Left ventricle myocardium superior (tissue), 1 donor: Measurements from ENCODE around the gene CREB3L1. TPM values are rescaled to one million over a fixed set of nuclear protein-coding genes. Genes with fewer than 3 reads are reported as not detected.
"Not testable (repeated sequence)": the region's sequence is repeated elsewhere in the genome, so short reads cannot be mapped to it uniquely, and the experiment has no call there.

ENCODE experiments used
- ATAC-seq: fragments of 200-7000 bp; cut with Tn5 transposase; one replicate; pipeline ENCODE4 v1.9.1; 2020; ENCODE audit warnings: mild to moderate bottlenecking, moderate library complexity
- DNase-seq: peaks from one replicate; pipeline ENCODE4 v3.0.0-alpha.2; 2020
- intact Hi-C: fragments of 100-400 bp; cut with micrococcal nuclease; formaldehyde crosslinking; loops from one replicate; pipeline ENCODE4 v1.11.0; 2022
- total RNA-seq: library from RNA; stranded (reverse); fragmentation: NEBNext Ultra II Directional; extraction: Animal tissue kit (Norgen Biotek cat#: 25700); gene quantifications from one replicate; pipeline ENCODE4 v1.2.1, GENCODE V29; 2021
- donor health status: DM: no; HTN: yes; CAD: no; lungs with severe emphysema.

CREB3L1 gene
- total RNA-seq, 1 donor from 2014 or later: 56.0 TPM

DNA sequence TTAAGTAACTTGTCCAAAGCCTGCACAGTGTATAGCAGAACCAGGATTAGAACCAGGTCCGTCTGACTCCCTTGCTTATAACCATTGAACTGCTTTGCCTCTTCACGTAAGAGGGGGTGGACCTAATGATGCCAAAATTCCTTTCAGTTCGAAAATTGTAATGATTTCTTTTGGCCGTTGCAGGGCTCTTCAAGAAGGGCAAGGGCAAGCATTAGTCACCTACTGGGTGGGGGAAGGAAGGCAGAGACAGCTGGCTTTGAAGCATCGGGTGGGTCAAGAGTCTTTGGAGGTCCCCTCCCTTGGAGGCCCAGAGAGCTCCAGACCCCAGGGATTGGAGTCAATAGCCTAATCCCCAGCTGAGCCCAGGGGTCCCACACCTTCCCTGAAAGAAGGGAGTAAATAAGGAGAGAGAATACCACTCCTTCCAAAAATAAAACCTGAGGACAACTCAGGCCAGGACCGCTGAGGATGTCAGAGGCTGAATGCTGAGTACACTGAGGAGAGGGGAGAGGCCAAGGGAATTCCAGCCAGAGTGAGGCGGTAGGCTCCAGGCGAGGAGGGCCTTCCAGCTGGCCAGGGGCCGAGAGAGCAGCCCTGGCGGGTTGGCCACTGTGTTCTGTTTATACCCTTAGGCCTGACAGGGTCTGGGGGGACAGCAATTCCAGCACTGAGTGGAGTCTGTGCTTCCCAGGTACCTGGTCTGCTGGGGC is 14.1 kb downstream of the CREB3L1 start:
- ATAC-seq (peak; percentile 45), DNase-seq (peak; percentile 69)
- intact Hi-C loops: no loop called here

DNA sequence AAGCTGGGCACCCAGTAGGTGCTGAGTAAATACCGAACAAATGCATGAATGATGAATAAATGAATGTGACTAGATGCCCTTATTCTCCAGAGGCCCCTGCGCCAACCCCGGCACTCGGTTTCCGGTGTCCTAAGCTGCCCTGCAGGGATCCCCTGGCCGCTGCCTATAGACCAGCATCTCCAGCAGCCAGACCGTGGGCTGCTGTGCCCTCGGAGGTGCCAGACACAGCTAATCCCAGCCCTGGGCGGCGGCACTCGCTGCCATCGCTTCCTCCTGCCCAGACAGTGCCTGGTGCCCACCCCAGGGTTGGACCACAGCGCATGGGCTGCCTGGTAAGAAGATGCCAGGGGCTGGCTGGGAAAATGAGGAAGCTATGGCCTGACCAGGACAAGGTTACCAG is 15.6 kb downstream of the CREB3L1 start:
- intact Hi-C loops: no loop called here
- no peak for ATAC-seq
- DNase-seq: no peak

DNA sequence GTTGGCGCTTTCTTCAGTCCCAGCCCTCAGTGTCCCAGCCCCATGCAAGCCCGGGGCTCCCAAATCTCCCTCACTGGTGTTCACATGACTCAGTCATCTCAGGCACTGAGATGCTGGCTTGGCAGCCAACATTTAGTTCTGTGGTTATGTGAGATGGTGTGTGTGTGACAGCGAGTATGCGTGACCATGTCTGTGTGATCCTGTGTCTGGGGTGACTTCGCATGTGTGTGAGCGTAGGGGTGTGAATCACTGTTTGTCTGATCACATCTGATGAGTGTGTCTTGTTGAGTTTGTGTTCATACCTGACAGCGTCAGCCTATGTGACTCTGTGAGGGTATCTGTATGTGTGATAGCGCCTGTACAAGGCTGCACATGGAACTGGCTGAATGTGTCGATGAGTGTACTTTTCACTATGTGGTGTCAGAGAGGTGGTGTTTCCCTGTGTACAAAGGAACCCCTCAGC is 16.2 kb downstream of the CREB3L1 start:
- no peak for DNase-seq

DNA sequence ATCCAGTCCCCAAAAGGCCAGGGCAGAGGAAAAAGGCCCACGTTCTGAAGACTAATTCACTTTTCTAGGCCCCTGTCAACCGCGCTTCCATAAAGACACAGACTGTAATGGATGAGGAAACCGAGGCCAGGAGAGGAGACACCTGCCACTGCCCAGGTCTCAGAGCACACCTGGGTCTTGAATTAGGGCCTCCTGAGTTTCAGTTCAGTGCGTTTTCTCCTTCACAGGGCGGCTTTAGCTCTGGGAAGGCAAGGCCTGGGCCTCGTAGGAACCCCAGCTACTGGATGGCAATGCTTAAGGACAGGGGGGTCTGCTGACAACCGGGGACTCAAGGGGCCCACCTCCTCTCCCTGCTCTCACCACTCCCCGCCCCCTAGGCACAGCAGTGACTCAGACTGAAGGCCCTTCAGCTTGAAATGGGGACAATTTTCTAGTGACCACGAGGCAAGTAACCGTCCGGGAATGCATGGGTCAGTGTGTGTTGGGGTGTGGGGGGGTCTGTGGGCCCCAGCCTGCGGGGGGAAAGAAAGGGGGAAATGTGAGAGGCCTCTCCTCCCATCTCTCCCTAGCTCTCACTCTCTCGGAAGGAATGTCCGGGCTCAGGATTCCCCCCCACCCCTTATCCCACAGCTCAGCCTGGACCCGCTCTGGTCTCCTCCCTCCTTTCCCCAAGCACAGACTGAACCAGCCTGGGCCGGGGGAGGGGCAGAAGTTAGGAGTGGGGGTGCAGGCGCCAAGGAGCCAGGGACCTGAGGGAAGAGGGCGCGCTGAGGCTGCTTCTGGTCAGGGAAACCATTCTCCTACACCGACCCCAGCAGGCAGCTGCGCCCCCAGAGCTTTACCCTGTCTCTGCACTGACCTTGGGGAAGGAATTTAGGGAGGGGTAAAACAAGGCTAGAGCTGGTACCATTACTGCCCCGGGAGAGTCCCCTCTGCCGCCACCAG is 17.2 kb downstream of the CREB3L1 start:
- ATAC-seq: peak; percentile 7
- intact Hi-C loops: no loop called here
- no peak for DNase-seq

More for the DNA sequence above, 16.2 kb downstream of the CREB3L1 start:
- no peak for ATAC-seq
- intact Hi-C loops: no loop called here

DNA sequence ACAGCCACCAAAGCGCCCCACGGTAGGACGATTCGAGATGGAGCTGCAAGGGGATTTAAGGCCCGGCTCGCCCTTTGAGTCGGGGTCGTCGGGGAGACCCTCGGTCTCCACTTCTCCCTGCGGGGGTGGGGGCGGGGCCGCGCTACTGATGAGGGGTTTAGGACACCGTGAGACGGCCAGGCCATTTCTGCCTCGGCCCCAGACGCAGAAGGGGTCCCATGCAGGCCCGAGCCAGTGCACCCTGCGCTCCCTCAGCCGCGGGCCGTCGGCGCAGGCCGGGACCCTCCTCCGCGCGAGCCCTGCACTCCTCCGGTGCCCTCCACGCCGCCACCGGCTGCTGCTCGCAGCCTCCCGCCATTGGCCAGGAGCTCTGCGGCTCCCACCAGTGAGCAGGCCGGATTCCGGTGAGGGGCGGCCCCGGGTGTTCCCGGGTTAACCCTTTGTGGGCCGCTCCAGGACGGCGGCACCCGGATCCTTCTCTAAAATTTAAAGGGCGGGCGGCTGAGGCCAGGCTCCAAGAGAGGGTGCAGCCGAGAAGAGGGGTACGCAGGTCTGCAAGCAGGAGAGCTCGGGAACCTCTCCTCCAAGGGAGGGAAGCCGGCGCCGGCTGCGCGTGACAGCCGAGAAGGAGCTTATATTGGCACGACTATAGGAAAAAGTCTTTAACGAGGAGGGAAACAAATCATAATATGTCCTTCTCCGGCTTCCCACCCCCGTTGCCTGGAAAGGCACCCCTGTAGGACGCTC is 18.0 kb downstream of the CREB3L1 start:
- peak; percentile 88 for DNase-seq
- peak; percentile 91 for ATAC-seq
- intact Hi-C loops: no loop called here

DNA sequence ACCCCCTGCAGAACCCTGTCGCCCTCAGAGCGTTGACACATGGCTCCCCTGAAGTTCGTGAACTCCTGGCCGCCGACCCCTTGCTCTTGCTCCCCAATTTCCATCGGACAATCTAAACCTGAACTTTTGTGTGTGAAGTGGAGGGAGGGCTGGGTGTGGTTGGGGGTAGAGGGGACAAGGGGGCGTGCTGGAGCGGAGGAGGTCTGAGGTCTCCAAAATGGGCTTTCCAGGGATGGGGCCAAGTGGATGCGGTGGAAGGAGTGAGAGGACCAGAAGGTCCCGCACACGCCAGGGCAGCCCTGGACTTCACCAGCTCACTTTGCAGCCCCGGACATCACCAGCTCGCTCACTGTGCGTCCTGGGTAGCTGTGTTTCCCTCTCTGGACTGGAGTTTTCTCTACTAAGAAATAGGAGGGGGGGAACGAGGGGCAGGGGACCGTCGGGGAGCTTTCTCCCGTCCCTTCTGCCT is 18.6 kb downstream of the CREB3L1 start:
- DNase-seq: no peak
- ATAC-seq: peak; percentile 1
- intact Hi-C loops: no loop called here

DNA sequence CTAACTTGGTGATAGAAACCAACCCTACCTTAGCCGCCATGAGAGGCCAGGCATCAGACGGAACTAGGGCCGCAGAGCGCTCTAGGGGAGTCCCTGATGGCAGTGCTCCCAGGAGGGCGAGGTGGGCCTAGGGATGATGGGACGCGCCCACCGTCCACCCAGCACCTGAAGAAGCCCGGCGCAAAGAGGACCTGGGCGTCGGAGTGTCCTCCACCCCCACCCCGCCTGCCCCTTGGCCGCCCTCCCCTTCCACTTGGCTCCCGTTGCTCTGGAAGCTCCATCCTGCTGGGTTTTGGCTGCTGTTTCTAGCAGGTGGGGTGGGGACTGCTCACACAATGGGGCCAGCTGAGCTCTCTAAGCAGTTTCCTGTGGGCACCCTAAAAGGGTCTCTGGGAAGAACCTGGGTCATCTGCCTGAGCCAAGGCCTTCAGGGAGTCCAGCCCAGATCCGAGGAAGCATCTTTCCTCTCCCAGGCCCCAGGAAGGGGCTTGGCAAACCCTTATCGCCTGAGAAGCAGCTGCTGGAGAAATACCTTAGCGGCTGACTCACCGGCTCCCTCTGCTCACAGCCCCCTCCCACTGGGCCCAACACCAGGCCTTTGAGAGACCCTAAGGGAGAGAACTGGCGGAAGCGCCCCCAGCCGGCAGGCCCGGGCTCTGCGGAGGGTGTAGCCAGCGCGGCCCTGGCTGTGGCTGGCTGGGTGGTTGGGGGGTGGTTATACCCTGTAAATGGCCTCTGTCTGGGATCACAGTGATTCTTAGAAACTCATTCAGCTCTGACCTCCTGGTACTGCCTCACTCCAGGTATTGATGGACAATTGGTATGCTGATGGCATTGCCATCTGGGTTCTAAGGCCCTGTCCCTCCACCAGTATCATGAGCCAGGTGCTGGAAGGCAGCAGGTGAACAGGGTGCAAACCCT is 19.3 kb downstream of the CREB3L1 start:
- peak; percentile 78 for DNase-seq
- ATAC-seq: peak; percentile 48
- intact Hi-C loops: no loop called here

DNA sequence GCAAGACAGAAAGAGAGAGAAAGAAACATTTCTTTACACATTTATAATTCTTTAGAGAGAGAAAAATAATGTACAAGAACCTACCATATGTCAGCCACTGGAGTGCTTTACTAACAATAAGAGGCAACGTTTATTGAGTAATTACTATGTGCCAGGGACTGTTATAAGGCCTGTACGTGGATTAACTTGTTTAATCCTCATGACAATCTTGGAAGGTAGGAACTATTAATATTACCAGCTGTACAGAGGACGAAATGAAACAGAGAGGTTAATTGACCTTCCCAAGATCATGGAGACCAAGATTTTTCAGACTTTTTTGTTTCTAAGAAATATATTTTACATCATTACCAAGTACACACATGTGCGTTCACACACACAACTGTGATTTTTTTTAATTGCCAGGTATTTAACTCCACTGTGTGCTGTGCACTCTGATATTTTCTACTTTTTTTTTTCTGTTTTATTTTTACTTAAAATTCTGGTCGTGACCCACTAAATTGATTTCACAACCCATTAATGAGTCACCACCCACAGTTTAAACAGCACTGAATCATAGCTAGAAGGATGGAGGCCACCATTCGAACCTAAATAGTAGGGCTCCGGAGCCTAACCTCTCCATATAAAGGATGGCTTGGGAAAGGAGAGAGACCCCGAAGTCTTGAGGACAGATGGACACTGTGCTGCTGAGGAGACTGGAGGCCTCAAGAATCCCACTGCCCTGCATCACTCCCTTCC is 21.4 kb downstream of the CREB3L1 start:
- ATAC-seq: no peak
- intact Hi-C loops: no loop called here
- no peak for DNase-seq

DNA sequence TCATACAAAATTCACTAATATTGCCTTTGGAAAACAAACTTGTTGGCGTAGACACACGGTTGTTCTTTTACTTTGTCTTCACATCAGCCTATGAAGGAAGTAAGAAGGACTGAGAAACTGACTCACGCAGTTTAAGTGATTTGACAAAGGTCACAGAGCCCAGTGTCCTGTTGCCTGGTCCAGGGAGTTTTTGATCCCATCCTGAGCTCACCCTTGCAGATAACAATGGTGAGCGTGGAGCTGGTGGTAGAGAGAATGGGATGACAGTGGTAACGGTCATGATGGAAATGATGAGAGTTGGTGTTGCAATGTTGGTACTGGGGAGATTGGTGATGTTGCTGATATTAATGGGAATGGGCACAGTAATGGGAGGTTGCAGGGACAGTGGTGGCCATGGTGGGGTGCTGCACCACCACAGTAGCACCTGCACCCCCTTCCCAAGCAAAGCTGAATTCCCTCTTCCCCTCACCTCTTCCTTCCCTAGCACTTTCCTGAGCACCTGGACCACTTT is 22.0 kb downstream of the CREB3L1 start:
- DNase-seq (no peak), ATAC-seq (no peak)
- intact Hi-C loops: no loop called here

DNA sequence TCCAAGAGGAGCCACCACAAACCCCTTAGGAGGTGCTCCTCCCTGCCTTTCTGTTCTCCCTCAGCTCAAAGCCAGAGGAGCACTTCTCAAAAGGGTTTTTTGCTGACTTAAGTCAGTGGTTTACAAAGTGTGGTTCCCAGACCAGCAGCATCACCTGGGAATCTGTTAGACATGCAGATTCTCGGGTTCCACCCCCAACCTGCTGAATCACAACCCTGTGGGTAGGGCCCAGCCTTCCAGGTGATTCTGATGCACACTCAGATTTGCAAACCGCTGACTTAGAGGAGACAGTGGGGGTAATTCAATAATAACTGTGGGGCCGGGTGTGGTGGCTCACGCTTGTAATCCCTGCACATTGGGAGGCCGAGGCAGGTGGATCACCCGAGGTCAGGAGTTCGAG is 22.8 kb downstream of the CREB3L1 start:
- intact Hi-C loops: no loop called here
- no peak for DNase-seq
- no peak for ATAC-seq

DNA sequence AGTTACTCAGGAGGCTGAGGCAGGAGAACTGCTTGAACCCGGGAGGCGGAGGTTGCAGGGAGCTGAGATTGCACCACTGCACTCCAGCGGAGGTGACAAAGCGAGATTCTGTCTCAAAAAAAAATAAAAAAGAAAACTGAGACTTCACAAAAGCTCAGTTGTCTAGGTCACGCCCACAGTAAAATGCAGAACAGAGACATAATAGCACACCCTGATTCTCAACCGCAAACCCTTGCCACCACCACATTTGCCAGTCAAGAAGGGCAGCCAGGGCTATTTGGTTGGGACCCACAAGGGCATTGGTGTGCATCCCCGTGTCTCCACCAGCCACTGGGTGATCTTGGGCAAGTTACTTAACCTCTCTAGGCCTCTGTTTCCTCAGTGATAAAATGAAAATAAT is 25.4 kb downstream of the CREB3L1 start:
- DNase-seq: no peak
- intact Hi-C loops: no loop called here
- ATAC-seq: no peak

DNA sequence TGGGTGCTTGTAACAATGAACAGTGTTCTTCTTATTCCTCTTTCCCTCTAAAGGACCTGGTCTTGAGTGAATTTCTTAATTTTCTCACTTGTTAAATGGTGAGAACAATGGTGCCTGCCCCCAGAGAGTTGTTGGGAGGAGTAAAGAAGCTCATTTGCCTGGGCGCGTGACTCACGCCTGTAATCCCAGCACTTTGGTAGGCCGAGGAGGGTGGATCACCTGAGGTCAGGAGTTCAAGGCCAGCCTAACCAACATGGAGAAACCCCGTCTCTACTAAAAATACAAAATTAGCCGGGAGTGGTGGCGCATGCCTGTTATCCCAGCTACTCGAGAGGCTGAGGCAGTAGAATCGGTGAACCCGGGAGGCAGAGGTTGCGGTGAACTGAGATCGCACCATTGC is 26.6 kb downstream of the CREB3L1 start:
- ATAC-seq, intact Hi-C loops, DNase-seq: not testable (repeated sequence)

DNA sequence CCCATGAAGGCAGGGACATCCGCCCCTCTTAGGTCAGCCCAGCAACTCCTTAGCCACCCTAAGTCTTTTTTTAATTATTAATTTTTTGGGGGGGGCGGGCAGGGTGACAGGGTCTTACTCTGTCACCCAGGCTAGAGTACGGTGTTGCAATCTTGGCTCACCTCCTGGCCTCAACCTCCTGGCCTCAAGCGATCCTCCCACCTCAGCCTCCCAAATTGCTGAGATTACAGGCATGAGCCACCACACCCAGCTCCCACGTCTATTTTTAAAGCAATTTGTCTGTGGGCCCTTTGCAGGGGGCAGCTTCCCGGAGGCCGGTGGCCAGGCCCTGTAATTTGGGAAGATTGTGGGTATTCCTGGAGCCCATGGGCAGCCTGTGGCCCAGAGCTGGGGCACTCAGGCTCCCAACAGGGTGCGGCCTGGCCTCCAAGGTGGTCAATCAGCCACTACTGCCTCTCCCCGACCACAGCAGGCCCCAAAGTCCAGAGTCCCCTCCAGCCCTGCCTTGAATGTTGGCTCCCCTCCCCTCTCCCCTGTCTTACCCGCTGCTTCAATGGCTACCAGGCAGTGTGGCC is 27.2 kb downstream of the CREB3L1 start:
- ATAC-seq (no peak), DNase-seq (no peak)
- intact Hi-C loops: loop anchor here (5.0 kb wide), 1 partner anchor 67 kb away; no protein-coding TSS in a partner anchor

DNA sequence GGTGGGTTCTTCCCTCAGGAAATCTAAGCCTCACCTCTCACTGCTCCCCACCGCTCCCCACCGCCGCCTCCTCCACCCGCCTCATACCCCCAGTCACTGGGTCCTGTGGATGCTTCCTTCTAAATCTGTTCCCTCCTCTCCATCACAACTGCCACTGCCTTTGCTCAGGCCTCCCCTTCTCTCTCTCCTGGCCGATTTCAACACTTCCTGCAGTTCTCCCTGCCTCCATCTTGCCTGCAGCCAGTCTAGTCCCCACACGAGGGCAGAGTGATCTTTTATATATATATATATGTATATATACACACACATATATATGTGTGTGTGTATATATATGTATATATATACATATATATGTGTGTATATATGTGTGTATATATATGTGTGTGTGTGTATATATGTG is 27.8 kb downstream of the CREB3L1 start:
- no peak for ATAC-seq
- no peak for DNase-seq
- intact Hi-C loops: loop anchor here (5.0 kb wide), 1 partner anchor 68 kb away; no protein-coding TSS in a partner anchor

DNA sequence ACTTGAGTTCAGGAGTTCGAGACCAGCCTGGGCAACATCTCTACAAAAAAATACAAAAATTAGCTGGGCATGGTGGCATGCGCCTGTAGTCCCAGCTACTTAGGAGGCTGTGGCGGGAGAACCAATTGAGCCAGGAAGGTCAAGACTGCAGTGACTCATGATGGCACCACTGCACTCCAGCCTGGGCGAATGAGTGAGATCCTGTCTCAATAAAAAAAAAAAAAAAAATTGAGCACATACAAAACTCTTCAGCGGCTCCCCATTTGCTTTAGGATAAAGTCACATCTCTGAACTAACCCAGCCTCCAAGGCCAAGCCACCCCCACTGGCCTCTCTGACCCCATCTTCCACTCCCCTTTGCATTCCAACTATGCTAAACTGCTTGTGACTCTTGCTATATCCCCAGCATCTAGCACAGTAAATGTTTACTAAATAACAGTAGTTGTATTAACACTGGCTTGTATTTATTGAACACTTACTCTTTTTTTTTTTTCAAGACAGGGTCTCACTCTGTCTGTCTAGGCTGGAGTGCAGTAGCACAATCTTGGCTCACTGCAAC is 28.9 kb downstream of the CREB3L1 start:
- intact Hi-C loops: loop anchor here (5.0 kb wide), 1 partner anchor 69 kb away; no protein-coding TSS in a partner anchor
- ATAC-seq (no peak), DNase-seq (no peak)

DNA sequence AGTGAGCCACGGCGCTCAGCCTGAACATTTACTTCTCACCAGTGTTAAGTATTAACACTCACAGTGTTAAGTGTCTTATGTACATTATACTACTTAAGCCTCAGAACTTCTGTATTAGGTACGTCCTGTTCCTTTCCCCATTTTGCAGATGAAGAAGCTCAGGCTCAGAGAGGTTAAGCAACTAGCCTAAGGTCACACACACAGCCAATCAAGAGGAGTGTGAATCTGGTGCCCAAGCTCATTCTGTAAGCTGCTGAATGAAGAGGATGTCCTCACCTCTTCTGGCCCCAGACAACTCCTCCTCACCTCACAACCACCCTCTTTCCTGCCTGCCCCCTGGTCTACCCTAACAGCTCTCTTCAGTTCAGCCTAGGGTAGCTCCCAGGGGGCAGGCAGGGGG is 29.9 kb downstream of the CREB3L1 start:
- no peak for DNase-seq
- no peak for ATAC-seq
- intact Hi-C loops: loop anchor here (5.0 kb wide), 1 partner anchor 70 kb away; no protein-coding TSS in a partner anchor
